Left forelimb (tissue), 1 donor: ENCODE results near the gene GNB1L.

Experiments
- DNase-seq: peaks from one replicate; pipeline ENCODE4 v3.0.0-alpha.2; 2018; ENCODE audit warnings: low spot score

Gene GNB1L

DNA sequence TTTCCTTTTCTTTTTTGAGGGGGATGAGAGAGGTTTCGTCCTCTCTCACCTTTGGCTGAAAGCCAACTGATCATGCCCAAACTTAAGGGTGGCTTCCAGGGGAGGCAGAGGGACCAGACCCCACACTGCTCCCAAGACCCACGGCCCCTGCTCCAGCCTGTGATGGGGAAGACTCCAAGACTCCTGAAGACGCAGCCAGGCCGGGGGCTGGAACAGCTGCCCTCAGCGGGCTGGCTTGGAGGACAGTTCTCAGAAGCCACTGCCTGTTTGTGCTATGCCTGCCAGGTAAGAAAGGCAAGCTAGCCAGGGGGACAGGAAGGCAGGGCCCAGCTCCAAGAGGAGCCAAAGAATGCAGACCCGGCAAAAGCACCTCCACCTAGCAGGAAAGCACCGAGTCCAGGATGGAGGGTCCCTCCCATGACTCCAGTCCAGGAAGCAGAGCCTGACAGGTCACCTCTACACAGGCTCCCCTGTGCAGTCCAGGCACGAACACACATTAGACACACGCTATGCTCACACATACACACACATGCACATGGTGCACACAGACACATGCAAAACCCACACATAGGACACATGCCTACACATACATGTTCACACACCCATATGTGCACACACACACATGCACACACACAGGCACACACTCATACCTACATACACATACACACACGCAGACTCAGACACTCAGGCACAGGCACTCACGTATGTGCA lies 31.3 kb downstream of the GNB1L start:
- DNase-seq, result no peak

DNA sequence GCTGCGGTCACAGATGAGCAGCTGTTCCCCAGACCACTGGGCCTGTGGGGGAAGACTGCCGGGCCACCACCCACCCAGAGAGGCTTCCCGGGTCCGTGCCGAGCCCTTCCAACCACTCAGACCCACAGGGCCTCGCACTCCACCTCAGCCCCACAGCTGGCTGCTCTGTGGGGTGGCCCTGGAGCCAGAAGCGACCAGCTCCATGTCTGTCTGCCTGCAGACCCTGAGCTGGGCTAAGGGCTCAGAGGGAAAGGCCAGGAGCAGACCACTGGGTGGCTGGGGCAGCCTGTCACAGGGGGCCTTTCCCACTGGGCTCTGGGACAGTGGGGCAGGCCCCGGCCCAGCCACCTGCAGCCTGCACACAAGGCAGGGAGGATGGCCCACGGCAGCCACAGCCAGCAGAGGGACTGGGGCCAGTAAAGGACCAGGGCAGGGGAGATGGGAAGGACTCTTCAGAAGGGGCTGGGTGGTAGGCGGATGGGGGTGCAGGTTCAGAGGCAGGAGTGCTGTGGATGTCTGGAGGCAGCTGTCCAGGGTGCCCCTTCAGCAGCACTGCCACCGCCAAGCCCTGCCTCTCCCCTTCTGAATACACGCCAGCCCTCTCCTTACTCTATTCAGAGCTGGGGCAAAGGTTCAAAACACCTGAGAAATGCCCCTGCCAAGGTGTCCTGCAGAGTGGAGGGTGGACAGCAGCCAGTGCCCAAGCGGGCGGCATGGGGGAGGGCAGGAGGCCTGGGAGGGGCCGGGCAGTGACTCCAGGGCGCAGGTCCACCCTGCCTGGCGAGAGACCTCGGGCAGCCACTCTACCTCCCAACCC lies 32.2 kb downstream of the GNB1L start:
- no peak for DNase-seq

DNA sequence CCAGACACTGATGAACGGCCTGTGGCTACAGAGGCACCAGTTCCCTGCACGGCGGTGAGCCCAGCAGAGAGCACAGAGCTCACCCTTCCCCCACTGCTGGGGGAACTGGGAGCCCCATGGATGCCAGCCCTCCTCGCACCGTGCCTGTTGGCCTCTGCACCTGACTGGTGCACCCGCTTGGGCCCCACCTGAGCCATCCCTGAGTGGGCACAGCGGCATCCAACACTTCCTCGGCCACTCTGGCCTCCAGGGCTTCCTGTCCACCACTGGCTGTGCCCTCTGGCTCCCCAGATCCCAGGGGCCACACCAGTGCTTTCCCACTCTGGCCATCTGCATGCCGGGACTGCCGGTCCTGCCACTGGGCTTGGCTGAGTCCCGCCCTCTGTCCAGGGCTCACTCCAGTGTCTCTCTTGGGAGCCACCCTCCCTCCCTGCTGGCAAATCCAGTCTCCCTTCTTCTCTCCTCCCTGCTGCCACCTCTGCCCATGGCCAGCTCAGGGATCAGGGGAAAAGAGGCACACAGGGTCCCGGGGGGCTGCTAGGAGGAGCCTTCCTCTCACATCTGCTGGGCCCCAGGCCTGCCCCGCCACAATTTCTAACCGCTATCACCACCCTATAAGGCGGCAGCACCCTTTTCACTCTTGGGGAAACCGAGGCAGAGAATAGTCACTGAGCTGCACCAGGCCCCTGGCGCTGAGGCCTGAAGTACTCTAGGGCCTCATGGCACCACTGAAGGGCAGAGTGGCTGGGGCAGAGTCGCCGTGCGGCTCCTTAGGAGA lies 33.0 kb downstream of the GNB1L start:
- no peak for DNase-seq

- no peak for DNase-seq
These were observed 33.7 kb downstream of the GNB1L start for GRCh38 chr22:19820880-19821522.

GRCh38 chr22:19819911-19820879 lies 34.5 kb downstream of the GNB1L start:
- no peak for DNase-seq

DNA sequence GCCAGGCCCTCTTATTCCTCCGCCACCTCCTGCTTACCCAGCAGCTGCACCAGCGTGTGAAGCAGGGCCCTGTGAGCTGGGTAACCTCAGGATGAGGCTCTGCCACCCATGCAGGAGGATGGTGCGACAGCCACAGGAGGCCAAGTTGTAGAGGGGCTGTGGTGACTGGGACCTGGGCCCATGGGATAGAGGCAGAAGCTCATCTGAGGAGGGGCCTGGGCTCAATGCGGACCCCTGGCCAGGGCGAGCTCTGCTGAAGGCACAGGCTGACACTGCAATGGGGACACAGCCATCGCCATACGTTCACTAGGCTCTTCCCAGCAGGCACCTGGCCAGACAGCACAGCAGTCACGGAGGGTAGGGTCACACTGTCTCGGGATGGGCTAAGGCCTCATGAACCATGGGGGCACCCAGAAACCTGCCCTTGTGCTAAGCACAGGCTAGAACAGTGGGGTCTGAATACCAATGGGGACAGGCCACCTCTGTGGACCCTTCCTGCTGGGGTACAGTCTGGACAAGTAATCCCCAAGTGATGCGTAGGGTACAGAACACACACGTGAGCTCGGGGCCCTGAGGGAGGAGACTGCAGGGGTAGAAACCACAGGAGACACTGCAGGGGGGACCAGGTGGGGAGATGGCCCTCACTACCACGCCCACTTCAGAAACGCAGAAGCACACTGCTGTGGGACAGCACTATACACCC lies 35.3 kb downstream of the GNB1L start:
- no peak for DNase-seq

DNA sequence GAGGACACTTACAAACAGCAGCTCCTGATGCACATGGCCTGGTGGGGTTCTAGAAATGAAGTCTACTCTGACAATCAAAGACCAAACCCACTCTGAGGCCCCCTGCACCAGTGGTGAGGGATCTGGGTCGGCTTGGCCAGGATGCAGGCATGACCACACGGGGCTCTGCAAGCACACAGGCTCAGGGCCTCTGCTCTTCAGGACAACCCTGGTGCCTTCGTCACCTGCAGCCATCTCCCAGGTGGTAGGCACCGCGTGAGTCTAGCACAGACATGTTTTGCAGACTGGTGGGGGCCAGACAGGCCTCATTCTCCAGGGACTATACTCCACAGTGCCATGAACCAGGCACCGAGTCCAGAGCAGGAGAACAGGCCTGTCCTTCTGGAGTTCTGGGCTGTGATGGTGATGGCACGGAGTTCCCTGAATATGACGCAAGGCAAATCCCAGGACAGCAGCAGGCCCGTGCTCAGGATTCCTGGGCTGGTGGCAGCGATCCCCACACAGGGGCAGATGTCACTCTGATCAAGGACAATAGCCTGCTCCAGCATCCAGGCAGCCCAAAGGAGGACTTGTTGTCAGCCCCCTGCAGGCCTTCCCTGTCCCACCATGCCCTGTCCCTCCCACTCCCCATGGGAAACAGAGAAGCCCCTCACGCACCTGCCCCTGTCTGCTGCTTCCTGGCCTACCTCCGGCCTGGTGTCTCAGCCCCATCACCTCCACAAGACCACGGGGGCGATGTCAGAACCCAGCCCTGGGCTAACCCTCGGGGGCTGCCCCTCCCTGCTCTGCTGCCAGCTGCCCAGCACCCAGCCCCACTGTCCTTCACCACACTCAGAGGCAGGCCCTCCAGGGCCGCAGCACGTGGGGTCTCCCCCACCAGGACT lies 36.1 kb downstream of the GNB1L start:
- no peak for DNase-seq

- peak; percentile 61 for DNase-seq
These were observed 38.1 kb downstream of the GNB1L start for GRCh38 chr22:19816372-19817119.

- no peak for DNase-seq
These were observed 38.8 kb downstream of the GNB1L start for GRCh38 chr22:19815823-19816290.

DNA sequence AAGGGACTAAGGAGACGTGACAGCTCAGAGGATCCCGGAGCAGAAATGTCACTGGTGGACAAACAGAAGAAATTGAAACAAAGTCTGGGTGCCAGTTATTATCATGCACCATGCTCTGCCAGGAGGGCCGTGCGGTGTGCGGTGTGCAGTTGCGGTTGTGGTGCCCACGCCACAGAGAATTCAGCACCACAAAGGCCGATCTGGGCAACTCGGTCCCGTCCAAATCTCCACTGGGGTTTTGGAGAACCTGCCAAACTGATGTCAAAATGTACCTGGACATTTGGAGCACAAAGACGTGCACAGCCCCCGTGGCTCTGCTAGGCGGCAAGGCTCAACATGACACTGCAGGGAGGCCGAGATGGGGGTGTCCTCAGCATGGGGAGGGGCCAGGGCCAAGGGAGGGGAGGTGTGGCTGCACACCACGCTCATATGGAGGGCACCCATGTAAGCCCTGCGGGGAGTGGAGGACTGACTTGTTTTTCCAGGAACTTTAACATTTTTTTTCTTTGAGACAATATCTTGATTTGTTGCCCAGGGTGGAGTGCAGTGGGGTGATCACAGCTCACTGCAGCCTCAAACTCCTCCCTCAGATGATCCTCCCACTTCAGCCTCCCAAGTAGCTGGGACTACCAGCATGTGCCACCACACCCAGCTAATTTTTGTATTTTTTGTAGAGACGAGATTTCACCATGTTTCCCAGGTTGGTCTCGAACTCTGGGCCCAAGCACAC lies 39.4 kb downstream of the GNB1L start:
- DNase-seq, result no peak

DNA sequence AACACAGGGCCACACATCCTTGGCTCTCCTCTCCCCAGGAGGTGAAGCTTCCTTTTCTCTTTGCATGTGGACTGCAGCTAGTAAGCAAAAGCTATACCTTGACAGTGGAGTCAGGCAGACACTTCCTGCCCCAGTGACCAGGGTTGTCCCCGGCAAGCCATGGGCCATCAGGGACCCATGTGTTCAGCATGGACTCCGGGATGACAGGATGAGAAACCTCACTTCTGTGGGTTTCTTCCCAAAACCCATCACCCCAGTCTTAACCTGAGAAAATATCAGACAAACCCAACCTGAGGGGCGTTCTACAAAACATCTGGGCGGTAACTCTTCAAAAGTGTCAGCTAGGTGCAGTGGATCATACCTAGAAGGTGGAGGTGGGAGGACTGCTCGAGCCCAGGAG lies 40.2 kb downstream of the GNB1L start:
- no peak for DNase-seq

DNA sequence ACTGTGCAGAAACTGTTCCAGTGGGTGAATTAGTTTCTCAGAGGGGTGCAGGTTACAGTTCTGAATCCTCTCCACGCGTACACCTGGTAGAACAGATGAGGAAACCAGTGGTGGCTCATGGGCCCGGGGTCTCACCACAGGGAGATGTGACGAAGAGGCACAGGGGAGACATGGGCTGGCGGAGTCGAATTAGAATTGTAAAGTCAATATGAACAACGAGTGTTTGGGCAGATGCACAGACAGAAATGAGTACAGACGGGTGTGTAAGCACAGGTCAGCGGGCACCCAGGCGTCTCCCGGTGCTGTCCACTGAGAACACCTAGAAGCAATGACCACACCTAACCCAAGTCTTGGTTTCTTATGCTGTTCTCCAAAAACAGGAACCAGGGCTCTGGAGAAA lies 41.8 kb downstream of the GNB1L start:
- no peak for DNase-seq

- no peak for DNase-seq
These were observed 42.6 kb downstream of the GNB1L start for GRCh38 chr22:19811811-19812771.

DNA sequence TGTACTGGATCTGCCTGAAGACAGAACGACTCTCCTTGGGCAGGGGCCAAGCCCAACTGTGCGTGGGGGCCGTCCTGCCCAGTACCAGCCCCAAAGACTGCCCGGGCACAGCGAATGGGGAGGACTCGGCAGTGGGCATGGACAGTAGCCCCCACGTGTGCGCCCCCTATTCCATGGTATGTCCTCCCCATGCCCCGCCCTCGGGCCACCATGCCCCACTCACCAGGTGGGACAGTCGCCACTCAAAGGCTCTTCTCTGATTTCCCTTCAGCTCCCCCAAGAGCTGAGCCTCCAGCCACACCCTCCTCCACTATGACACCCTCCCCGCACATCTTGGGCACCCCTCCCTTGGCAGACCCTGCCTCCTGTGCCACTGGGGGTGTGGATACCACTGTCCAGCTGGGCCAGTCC lies 43.5 kb downstream of the GNB1L start:
- peak; percentile 63 for DNase-seq

- peak; percentile 36 for DNase-seq
These were observed 44.1 kb downstream of the GNB1L start for GRCh38 chr22:19810381-19811201.

GRCh38 chr22:19809741-19810140 lies 44.9 kb downstream of the GNB1L start:
- DNase-seq, result no peak
